GM12891 (cell line): Measurements from ENCODE around the gene WNT16.
"Not testable (repeated sequence)": the region's sequence is repeated elsewhere in the genome, so short reads cannot be mapped to it uniquely, and the experiment has no call there.

Experiments
- PAX5 ChIP-seq: IDR thresholded peaks from 2 replicates; pipeline ENCODE4 v1.6.1; 2011; ENCODE audit warnings: low read length, moderate library complexity, mild to moderate bottlenecking; ENCODE audit not compliant: insufficient read depth, severe bottlenecking
- POLR2A ChIP-seq: IDR thresholded peaks from 2 replicates; pipeline ENCODE4 v1.6.1; 2011; ENCODE audit warnings: low read depth, low read length, control low read depth
- POLR2AphosphoS5 ChIP-seq: IDR thresholded peaks from 2 replicates; pipeline ENCODE4 v1.6.1; 2011; ENCODE audit warnings: low read depth, low read length, control low read depth
- SPI1 ChIP-seq: IDR thresholded peaks from 2 replicates; pipeline ENCODE4 v1.6.1; 2011; ENCODE audit warnings: low read depth, low read length, control low read depth
- TAF1 ChIP-seq: IDR thresholded peaks from 2 replicates; pipeline ENCODE4 v1.6.1; 2011; ENCODE audit warnings: low read depth, low read length, control low read depth

- TF ChIP-seq POLR2AphosphoS5, POLR2A, TAF1, SPI1, PAX5: not testable (repeated sequence)
These were observed 38.9 kb upstream of the WNT16 start for GRCh38 chr7:121289930-121290329.
